ENCODE results near the gene C1orf105.

C1orf105 gene

DNA sequence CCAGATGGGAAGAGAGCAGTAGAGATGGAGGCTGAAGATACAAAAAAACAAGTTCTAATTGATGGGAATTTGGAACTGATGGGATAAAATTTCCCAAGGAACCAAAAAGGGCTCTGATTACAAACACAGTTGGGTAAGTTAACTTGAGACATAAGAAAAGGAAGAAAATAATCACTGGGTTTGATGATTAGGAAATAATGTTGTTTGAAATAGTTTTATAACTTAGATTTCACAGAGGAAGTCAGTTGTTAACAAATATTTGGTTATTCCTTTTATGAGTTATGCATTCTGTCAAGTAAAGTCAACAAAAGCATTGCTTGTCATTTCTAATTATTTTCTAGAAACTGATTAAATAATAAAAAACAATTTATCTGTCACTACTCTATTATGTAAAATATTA, 92.1 kb downstream of the C1orf105 start:
- TF ChIP-seq CTCF (IDR thresholded peaks at IDR 0.05) (no peak), ZFX (IDR thresholded peaks at IDR 0.05; ENCODE audit: borderline replicate concordance) (no peak)

GRCh38 chr1:172513479-172513878, 93.0 kb downstream of the C1orf105 start:
- H3K27ac ChIP-seq, result no peak overlapping the region
- no peak for TF ChIP-seq ZFX (IDR thresholded peaks at IDR 0.05; ENCODE audit: borderline replicate concordance)
- TF ChIP-seq CTCF (IDR thresholded peaks at IDR 0.05), result no peak

More for the DNA sequence above, 92.1 kb downstream of the C1orf105 start:
- no peak overlapping the region for H3K27ac ChIP-seq

- no peak overlapping the region for H3K27ac ChIP-seq
- TF ChIP-seq CTCF (IDR thresholded peaks at IDR 0.05), result no peak
- TF ChIP-seq ZFX (IDR thresholded peaks at IDR 0.05; ENCODE audit: borderline replicate concordance), result no peak
These were observed 93.6 kb downstream of the C1orf105 start for GRCh38 chr1:172514108-172514507.

GRCh38 chr1:172515436-172515835, 95.0 kb downstream of the C1orf105 start:
- H3K27ac ChIP-seq, result no peak overlapping the region
- TF ChIP-seq ZFX (IDR thresholded peaks at IDR 0.05; ENCODE audit: borderline replicate concordance), result no peak
- TF ChIP-seq CTCF (IDR thresholded peaks at IDR 0.05), result no peak

- no peak overlapping the region for H3K27ac ChIP-seq
- TF ChIP-seq ZFX (IDR thresholded peaks at IDR 0.05; ENCODE audit: borderline replicate concordance), result no peak
- no peak for TF ChIP-seq CTCF (IDR thresholded peaks at IDR 0.05)
These were observed 95.4 kb downstream of the C1orf105 start for GRCh38 chr1:172515927-172516326.

DNA sequence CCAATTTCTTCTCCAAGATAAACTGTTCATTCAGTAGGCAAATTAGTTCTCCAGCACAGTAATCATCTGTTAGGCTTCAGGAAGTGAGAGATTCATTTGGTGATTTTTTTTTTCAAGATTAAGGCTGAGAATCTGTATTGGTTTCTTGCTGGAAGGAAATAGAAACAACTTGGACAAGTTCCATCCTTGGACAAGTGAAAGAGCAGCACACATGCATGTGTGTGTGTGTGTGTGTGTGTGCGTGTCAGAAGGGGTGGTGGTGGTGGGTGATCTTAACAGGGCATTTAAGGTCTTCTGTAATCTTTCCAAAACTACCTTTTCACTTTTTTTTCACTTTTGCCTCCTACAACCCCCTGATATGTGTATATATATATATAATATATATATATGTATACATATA, 96.6 kb downstream of the C1orf105 start:
- H3K27ac ChIP-seq, result no peak overlapping the region
- TF ChIP-seq ZFX (IDR thresholded peaks at IDR 0.05; ENCODE audit: borderline replicate concordance) (no peak), CTCF (IDR thresholded peaks at IDR 0.05) (no peak)

- H3K27ac ChIP-seq, result no peak overlapping the region
- no peak for TF ChIP-seq CTCF (IDR thresholded peaks at IDR 0.05)
- no peak for TF ChIP-seq ZFX (IDR thresholded peaks at IDR 0.05; ENCODE audit: borderline replicate concordance)
These were observed 97.1 kb downstream of the C1orf105 start for GRCh38 chr1:172517545-172517944.
